GM18511 (cell line): ENCODE data around the gene MAGED1.
"Not testable (repeated sequence)": the region's sequence is repeated elsewhere in the genome, so short reads cannot be mapped to it uniquely, and the experiment has no call there.

ENCODE experiments used
- ATAC-seq: cut with Tn5 transposase; IDR thresholded peaks from one replicate; pipeline ENCODE4 v1.9.1; 2021; ENCODE audit warnings: mild to moderate bottlenecking, moderate library complexity; ENCODE audit not compliant: unreplicated experiment

Gene MAGED1

DNA sequence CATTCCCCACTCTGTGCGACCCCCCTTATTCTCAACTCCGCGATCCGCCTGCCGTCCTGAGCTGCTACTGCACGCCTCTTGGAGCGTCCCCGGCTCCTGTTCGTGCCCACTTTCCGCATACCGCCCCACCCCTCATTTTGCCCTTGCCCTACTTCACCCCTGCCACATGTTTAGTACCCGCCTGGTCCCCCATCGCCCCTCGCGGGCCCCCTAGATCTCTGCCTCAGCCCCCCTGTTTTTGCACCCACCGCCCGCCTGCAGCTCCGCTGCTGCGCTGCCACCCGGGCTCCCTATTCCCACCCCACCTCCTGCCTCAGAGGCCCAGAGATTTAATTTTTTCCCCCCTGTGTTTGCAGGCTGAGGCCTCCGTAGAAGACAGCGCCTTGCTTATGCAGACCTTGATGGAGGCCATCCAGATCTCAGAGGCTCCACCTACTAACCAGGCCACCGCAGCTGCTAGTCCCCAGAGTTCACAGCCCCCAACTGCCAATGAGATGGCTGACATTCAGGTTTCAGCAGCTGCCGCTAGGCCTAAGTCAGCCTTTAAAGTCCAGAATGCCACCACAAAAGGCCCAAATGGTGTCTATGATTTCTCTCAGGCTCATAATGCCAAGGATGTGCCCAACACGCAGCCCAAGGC, 1.4 kb downstream of the MAGED1 start:
- ATAC-seq: peak; percentile 68

DNA sequence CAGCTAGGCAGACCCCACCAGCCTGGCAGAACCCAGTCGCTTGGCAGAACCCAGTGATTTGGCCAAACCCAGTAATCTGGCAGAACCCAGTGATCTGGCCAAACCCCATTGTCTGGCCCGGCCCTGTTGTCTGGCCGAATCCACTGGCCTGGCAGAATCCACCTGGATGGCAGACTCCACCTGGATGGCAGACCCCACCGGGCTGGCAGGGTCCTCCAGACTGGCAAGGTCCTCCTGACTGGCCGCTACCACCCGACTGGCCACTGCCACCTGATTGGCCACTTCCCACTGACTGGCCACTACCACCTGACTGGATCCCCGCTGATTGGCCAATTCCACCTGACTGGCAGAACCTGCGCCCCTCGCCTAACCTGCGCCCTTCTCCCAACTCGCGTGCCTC, 3.2 kb downstream of the MAGED1 start:
- ATAC-seq: no peak

DNA sequence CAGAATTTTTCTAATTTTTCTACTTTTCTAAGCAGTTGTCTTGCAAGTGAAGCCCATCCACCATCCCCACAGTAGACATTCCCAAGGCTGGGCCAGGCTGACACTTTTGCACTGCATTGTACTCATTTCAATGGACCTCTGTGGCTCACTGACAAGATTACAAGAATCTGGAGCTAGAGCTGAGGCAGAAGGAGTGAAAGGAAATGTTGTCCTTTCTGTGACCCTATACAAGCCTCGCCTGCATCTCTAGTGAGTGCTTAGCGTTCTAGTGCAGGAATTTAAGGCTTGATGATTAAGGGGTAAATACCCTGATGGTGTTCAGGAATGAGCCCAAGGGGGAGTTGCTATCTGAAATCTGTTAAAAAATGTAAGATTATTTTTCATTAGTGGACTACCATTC, 6.3 kb downstream of the MAGED1 start:
- ATAC-seq: no peak

DNA sequence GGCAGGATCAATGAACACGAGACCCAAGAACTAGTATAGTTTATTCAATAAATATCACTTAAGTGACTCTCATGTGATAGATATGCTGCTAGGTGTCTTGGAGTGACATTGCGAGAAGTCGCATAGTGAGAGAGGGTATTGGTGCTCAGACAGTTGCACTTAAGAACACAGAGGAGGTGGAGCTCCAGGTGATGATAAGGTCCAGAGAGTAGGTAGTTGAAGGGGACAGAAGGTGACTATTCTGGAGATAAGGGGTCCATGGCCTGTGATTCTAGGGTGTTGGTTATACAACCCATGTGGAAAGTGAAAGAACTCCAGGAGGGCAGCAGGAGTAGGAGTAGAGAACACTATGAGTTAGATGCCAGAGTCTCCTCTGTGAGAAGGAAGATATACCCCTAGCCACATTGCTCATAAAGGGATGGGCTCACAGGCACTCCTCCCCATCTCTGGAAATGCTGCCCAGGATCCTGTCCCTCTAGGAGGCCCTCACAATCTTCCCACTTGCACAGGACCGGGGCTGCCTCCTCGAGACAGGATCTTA, 9.2 kb downstream of the MAGED1 start:
- no peak for ATAC-seq

DNA sequence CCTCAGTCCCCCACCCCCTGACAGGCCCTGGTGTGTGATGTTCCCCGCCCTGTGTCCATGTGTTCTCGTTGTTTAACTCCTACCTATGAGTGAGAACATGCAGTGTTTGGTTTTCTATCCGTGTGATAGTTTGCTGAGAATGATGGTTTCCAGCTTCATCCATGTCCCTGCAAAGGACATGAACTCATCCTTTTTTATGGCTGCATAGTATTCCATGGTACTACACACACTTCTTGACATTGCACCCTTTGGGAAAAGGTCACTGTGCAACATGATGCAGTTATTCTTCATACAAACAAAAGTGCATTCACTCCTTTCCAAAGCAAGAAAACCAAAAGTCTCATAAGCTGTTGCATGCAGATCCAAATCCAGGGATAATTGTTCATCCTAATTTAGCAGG, 11.7 kb downstream of the MAGED1 start:
- not testable (repeated sequence) for ATAC-seq

DNA sequence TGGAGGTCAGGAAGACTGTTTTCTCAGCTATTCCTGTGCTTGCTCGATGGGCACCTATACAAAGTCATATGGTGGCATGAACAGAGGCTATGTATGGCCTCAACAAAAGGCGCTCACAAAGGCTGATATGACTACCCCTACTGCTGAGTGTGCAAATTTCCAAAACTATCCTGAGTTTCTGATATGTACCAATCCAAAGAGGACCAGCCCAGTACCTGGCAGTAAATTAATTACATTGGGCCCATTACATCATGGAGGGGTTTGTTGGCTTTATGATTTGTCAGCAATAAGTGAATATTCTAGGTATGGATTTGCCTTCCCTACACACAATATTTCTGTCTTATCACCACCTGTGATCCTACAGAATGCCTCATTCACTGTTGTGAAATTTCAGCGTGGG, 12.3 kb downstream of the MAGED1 start:
- no peak for ATAC-seq

DNA sequence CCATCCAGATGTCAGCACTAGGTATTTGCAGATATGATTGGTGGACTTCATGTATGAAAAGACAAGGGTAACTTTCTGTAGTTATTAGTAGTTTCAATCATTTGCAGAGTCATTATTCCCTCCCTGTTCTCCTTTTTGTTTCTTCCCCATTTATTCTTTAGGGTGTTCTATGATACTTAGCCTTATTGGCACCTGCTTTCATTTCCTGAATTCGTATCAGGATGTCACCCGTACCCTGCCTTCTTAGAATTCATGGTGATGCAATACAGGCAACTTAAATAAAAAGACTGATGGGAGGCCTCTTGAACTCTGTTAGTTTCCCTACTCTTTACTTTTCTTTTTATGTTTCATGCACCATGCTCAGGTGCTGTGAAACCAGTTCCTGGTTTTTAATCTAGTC, 24.2 kb downstream of the MAGED1 start:
- no peak for ATAC-seq

DNA sequence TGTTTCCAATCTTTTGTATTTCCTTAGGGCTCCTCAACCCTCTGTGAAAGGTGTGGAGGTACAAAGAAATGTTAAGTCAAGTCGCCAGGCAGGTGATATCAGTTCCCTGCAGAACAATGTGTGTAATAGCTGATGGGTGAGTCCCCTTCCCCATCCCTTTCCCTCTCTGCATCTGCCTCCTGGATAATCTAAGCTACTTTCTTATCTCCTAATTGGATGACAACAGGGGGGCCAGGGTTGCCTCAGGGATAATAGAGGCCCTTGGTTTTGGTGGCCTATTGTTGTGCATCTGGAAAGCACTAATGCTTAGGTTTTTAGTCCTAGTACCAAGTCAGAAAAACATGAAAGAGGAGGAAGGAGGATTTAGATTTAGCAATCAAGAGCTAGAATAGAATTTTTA, 29.1 kb downstream of the MAGED1 start:
- no peak for ATAC-seq

DNA sequence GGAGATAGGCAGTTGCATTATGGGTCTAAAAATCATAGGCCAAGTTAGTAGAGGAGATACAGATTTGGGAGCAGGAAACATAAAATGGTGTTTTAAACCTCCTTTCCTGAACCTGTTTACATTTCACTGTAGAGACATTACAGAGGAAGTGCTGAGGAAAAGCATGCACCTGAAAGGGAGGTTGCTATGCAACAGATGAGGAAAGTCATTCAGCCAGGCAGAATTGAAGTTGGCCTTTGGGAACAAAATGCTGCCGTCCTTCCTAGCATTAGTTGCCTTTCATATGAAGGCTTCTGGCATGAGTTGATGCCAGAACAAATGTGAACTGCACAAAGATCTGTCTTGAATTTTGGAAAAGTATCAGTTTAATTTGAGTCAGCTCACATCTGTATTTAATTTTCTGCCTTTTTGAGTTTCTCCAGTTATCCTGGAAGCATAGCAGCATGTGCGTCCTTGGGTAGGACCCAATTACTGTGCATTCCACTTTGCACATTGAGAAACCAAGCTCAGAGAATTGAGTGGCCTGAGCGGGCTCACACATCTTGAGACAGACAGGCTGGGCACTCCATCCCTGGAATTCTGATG, 38.2 kb downstream of the MAGED1 start:
- no peak for ATAC-seq
